GM18907 (cell line): ENCODE data around the gene NFAT5.

Experiments
- ATAC-seq: cut with Tn5 transposase; IDR thresholded peaks from one replicate; pipeline ENCODE4 v1.9.1; 2021; ENCODE audit warnings: mild to moderate bottlenecking, moderate library complexity; ENCODE audit not compliant: unreplicated experiment

The NFAT5 gene

GRCh38 chr16:69595127-69596036, 29.6 kb downstream of the NFAT5 start:
- ATAC-seq = no peak

GRCh38 chr16:69596801-69597200, 31.0 kb downstream of the NFAT5 start:
- no peak for ATAC-seq

GRCh38 chr16:69598045-69598444, 32.3 kb downstream of the NFAT5 start:
- ATAC-seq = no peak

GRCh38 chr16:69599731-69600130, 34.0 kb downstream of the NFAT5 start:
- no peak for ATAC-seq

GRCh38 chr16:69600202-69600601, 34.4 kb downstream of the NFAT5 start:
- no peak for ATAC-seq

- ATAC-seq = no peak
Measured at GRCh38 chr16:69601250-69601649, 35.5 kb downstream of the NFAT5 start.

GRCh38 chr16:69606985-69607384, 41.2 kb downstream of the NFAT5 start:
- ATAC-seq = no peak

- ATAC-seq = no peak
Measured at GRCh38 chr16:69607674-69608073, 41.9 kb downstream of the NFAT5 start.

GRCh38 chr16:69610356-69610755, 44.6 kb downstream of the NFAT5 start:
- ATAC-seq = no peak

- no peak for ATAC-seq
Measured at GRCh38 chr16:69611103-69611640, 45.4 kb downstream of the NFAT5 start.

- ATAC-seq = no peak
Measured at GRCh38 chr16:69613378-69614154, 47.8 kb downstream of the NFAT5 start.

- ATAC-seq = no peak
Measured at GRCh38 chr16:69615528-69615927, 49.8 kb downstream of the NFAT5 start.

GRCh38 chr16:69616082-69616481, 50.3 kb downstream of the NFAT5 start:
- no peak for ATAC-seq

GRCh38 chr16:69618307-69618706, 52.5 kb downstream of the NFAT5 start:
- no peak for ATAC-seq

- ATAC-seq = no peak
Measured at GRCh38 chr16:69618721-69619120, 53.0 kb downstream of the NFAT5 start.

GRCh38 chr16:69619514-69619913, 53.7 kb downstream of the NFAT5 start:
- ATAC-seq = no peak

- no peak for ATAC-seq
Measured at GRCh38 chr16:69620573-69620972, 54.8 kb downstream of the NFAT5 start.

GRCh38 chr16:69621225-69621624, 55.5 kb downstream of the NFAT5 start:
- ATAC-seq = no peak

- no peak for ATAC-seq
Measured at GRCh38 chr16:69626256-69626655, 60.5 kb downstream of the NFAT5 start.

- no peak for ATAC-seq
Measured at GRCh38 chr16:69632828-69633227, 67.1 kb downstream of the NFAT5 start.

GRCh38 chr16:69633375-69633774, 67.6 kb downstream of the NFAT5 start:
- ATAC-seq = no peak
